ENCODE measurements around the gene TIMM44. TPM values are rescaled to one million over a fixed set of nuclear protein-coding genes. Genes with fewer than 3 reads are reported as not detected.

TIMM44 gene
- total RNA-seq, 1 experiment from 2014 or later: 72.8 TPM

DNA sequence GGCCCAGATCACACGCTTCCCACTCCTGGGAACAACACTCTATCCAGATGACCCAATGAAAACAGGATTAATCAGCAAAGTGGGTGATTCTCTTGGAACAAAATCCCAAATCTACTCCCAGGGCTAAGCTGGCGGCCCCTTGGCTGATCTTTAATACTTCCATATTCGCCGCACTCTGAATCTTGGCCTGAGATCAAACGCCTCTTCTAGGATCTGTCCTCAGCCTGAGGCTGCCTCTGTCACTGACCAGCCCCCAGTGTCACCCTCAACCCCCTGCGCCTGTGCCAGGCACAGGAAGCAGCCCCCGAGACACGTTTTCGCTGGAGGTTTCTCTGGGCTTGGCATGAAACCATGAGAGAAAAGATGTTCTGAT lies 15.1 kb downstream of the TIMM44 start:
- Histone ChIP-seq H3K4me2 (peak overlapping the region; percentile 64), H3F3A (ENCODE audit: insufficient read depth, low read depth) (peaks cover 48% of the 10 kb centered on the region), H3K9me3 (ENCODE audit: insufficient read depth, low read depth) (no peaks in the 10 kb centered on the region), H3K9me2 (ENCODE audit: insufficient read depth) (no peaks in the 10 kb centered on the region), H3K79me2 (ENCODE audit: low read depth) (no peaks in the 10 kb centered on the region), H3K36me3 (ENCODE audit: low read depth) (no peaks in the 10 kb centered on the region; the same call in 1 of the 2 replicates), H3K27ac (peak overlapping the region; percentile 92), H3K27me3 (ENCODE audit: insufficient read depth, low read depth) (no peaks in the 10 kb centered on the region), H2AFZ (no peak overlapping the region), H4K20me1 (ENCODE audit: insufficient read depth) (0 out of 2 replicates have a peak, but pooled peaks cover 8% of the 10 kb centered on the region), H3K4me3 (no peak overlapping the region), H3K4me1 (replicated peaks; ENCODE audit: insufficient read depth) (peaks cover 28% of the 10 kb centered on the region)
- no peak for DNase-seq
- ChIA-PET CTCF (interaction anchor here (0.8 to 2.7 kb wide), 2 partner anchors 15 to 76 kb away, joined by 4 to 25 read pairs; partner anchors contain the start of gene TIMM44), POLR2A (ENCODE audit: unreplicated experiment) (interaction anchor here (0.7 to 0.9 kb wide), 3 partner anchors 15 to 141 kb away, joined by 7 to 37 read pairs (median 14); partner anchors contain the start of gene TIMM44)
- intact Hi-C loops (cut with micrococcal nuclease; ENCODE audit: unreplicated experiment): loop anchor here (5.0 to 10.0 kb wide), 2 partner anchors 254 to 324 kb away; partner anchors contain the start of gene MCEMP1
- TF ChIP-seq EZH2 (IDR thresholded peaks at IDR 0.05; ENCODE audit: low read depth): no peak
- TF ChIP-seq, protein P1, sequence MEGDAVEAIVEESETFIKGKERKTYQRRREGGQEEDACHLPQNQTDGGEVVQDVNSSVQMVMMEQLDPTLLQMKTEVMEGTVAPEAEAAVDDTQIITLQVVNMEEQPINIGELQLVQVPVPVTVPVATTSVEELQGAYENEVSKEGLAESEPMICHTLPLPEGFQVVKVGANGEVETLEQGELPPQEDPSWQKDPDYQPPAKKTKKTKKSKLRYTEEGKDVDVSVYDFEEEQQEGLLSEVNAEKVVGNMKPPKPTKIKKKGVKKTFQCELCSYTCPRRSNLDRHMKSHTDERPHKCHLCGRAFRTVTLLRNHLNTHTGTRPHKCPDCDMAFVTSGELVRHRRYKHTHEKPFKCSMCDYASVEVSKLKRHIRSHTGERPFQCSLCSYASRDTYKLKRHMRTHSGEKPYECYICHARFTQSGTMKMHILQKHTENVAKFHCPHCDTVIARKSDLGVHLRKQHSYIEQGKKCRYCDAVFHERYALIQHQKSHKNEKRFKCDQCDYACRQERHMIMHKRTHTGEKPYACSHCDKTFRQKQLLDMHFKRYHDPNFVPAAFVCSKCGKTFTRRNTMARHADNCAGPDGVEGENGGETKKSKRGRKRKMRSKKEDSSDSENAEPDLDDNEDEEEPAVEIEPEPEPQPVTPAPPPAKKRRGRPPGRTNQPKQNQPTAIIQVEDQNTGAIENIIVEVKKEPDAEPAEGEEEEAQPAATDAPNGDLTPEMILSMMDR (conservative IDR thresholded peaks at IDR 0.05): no peak
- no TSS peak for BruUV-seq (replicated peaks)

DNA sequence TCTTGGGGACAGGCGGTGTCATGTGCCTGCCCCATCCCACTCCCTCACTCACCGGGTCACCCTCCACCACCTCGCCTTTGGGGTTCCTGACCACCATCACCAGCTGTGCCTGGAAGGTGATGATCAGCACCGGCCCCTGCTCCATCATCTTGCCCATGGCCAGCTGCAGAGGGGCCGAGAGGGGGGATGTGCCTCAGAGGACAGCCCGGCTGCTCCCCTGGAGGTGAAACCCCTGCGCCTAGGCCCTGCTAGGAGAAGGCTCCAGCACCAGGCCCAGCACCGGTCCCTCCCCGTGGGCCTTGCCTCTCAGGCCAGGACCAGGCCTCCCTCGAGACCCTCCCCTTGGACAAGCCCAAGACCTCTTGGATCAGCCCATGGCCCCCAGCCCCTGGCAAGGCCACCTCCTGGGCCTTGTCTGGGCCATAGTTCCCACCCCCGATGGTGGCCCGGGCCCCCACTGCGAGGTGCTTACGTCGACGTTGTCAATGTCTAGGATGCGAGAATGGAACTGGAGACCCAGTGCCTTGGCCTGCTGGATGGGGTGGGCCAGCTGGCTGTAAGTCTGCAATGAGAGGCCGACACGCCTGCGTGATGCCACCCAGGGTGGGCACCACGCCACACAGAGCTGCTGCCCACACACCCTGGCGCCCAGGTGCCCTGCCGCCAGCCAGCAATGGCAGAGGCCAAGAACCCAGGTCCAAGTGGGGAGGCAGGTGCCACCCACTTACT lies 15.7 kb downstream of the TIMM44 start:
- peaks cover 48% of the 10 kb centered on the region for H3F3A ChIP-seq (ENCODE audit: insufficient read depth, low read depth)
- H3K4me3 ChIP-seq: no peak overlapping the region
- peaks cover 8% of the 10 kb centered on the region; the same call in 1 of the 2 replicates for H4K20me1 ChIP-seq (ENCODE audit: insufficient read depth)
- ChIA-PET CTCF (no interaction called here), POLR2A (ENCODE audit: unreplicated experiment) (interaction anchor here (0.6 kb wide), 1 partner anchor 318 kb away, joined by 10 read pairs; no protein-coding TSS in a partner anchor)
- intact Hi-C loops (cut with micrococcal nuclease; ENCODE audit: unreplicated experiment): loop anchor here (5.0 to 10.0 kb wide), 2 partner anchors 253 to 325 kb away; partner anchors contain the start of gene MCEMP1
- no peaks in the 10 kb centered on the region for H3K36me3 ChIP-seq (ENCODE audit: low read depth)
- TF ChIP-seq EZH2 (IDR thresholded peaks at IDR 0.05; ENCODE audit: low read depth): no peak
- TF ChIP-seq, protein P1 (conservative IDR thresholded peaks at IDR 0.05): no peak
- no peaks in the 10 kb centered on the region for H3K9me2 ChIP-seq (ENCODE audit: insufficient read depth)
- BruUV-seq (replicated peaks): no TSS peak
- H3K9me3 ChIP-seq (ENCODE audit: insufficient read depth, low read depth): no peaks in the 10 kb centered on the region
- H3K27me3 ChIP-seq (ENCODE audit: insufficient read depth, low read depth): no peaks in the 10 kb centered on the region
- no peak for DNase-seq
- peaks cover 28% of the 10 kb centered on the region for H3K4me1 ChIP-seq (replicated peaks; ENCODE audit: insufficient read depth)
- H2AFZ ChIP-seq: no peak overlapping the region
- H3K27ac ChIP-seq: peak overlapping the region; percentile 92
- 0 out of 2 replicates have a peak, but pooled peaks cover 4% of the 10 kb centered on the region for H3K79me2 ChIP-seq (ENCODE audit: low read depth)
- H3K4me2 ChIP-seq: peak overlapping the region; percentile 64; the same call in 1 of the 2 replicates

DNA sequence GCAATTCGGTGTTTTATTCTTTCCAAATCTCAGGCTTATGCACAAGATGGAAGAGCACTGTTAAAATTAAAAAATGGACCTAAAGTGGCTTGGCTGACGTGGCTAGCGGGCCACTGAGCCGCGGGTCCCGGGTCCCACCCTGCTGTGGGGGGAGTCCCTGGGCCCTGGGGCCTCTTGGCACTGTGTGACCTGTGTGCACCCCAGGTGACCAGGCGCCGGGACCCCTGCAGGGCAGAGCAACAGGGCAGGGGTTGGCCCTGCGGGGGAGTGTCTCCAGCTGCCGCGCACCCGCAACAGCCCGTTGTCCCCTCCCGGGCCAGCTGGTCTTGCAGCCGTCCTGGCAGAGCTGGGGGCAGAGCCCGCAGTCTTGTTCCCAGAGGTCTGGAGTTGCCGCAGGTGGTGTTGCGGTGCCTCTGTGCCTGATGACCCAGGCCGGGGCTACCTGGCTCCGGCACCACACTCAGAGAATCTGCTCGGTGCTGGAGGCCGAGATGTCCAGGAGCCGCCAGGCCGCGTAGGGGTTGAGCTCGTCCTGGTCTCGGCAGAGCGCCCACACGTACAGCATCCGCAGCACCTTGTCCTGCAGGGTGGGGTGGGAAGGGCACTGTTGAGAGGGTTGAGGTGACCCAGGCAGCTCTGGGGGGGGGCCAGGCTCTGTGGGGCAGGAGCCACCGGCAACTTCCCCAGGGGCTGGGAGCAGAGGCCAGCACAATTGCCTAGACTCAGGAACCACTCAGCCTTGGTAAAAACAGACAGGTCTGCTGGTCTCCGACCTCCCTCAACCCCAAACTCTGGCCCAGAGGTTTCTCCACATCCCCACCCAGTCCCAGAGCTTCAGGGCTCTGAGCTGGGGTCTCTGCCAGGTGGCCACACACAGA lies 16.5 kb downstream of the TIMM44 start:
- no peaks in the 10 kb centered on the region for H3K27me3 ChIP-seq (ENCODE audit: insufficient read depth, low read depth)
- POLR2A ChIA-PET (ENCODE audit: unreplicated experiment): interaction anchor here (0.6 kb wide), 1 partner anchor 319 kb away, joined by 10 read pairs; no protein-coding TSS in a partner anchor

More for the DNA sequence above, 16.5 kb downstream of the TIMM44 start:
- peaks cover 55% of the 10 kb centered on the region for H3F3A ChIP-seq (ENCODE audit: insufficient read depth, low read depth)
- H3K4me3 ChIP-seq: no peak overlapping the region
- H3K79me2 ChIP-seq (ENCODE audit: low read depth): 0 out of 2 replicates have a peak, but pooled peaks cover 5% of the 10 kb centered on the region
- no TSS peak for BruUV-seq (replicated peaks)
- intact Hi-C loops (cut with micrococcal nuclease; ENCODE audit: unreplicated experiment): loop anchor here (5.0 to 10.0 kb wide), 2 partner anchors 252 to 325 kb away; partner anchors contain the start of gene MCEMP1
- TF ChIP-seq, protein P1 (conservative IDR thresholded peaks at IDR 0.05): no peak
- no peak for TF ChIP-seq EZH2 (IDR thresholded peaks at IDR 0.05; ENCODE audit: low read depth)
- peaks cover 8% of the 10 kb centered on the region; the same call in 1 of the 2 replicates for H4K20me1 ChIP-seq (ENCODE audit: insufficient read depth)
- H3K9me2 ChIP-seq (ENCODE audit: insufficient read depth): no peaks in the 10 kb centered on the region
- DNase-seq: no peak
- peaks cover 28% of the 10 kb centered on the region for H3K4me1 ChIP-seq (replicated peaks; ENCODE audit: insufficient read depth)
- H3K9me3 ChIP-seq (ENCODE audit: insufficient read depth, low read depth): no peaks in the 10 kb centered on the region
- 0 out of 2 replicates have a peak overlapping the region, but pooled peaks have one; percentile 82 for H3K4me2 ChIP-seq
- no peak overlapping the region for H2AFZ ChIP-seq
- CTCF ChIA-PET: interaction anchor here (0.6 kb wide), 1 partner anchor 177 kb away, joined by 4 read pairs; no protein-coding TSS in a partner anchor
- no peak overlapping the region for H3K27ac ChIP-seq
- no peaks in the 10 kb centered on the region for H3K36me3 ChIP-seq (ENCODE audit: low read depth)
